NCI-H526 (cell line): ENCODE results near the gene ZNF217.
"Not testable (repeated sequence)": the region's sequence is repeated elsewhere in the genome, so short reads cannot be mapped to it uniquely, and the experiment has no call there.

Source experiments
- DNase-seq, 2 experiments: peaks; one replicate each; lab custom pipeline; 2025; lab: John Stamatoyannopoulos, UW

Gene ZNF217

DNA sequence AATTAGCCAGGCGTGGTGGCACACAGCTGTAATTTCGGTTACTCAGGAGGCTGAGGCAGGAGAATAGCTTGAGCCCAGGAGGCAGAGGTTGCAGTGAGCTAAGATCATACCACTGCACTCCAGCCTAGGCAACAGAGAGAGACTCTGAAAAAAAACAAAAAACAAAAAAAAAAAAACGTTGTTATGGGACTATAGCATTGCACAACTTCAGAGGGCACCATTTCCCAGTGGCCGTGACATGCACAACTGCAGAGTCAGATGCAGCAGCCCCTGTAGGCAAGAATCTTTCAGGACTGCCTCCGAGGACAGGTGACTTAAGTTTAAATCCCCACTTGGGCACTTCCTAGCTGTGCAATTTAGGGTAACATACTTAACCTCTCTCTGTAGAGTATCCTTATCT lies 64.0 kb downstream of the ZNF217 start:
- DNase-seq = no peak

- DNase-seq = no peak
Measured at GRCh38 chr20:53527196-53527595, 66.4 kb downstream of the ZNF217 start.

- no peak for DNase-seq
Measured at GRCh38 chr20:53524589-53525312, 68.9 kb downstream of the ZNF217 start.

- not testable (repeated sequence) for DNase-seq
Measured at GRCh38 chr20:53523615-53524014, 70.0 kb downstream of the ZNF217 start.

DNA sequence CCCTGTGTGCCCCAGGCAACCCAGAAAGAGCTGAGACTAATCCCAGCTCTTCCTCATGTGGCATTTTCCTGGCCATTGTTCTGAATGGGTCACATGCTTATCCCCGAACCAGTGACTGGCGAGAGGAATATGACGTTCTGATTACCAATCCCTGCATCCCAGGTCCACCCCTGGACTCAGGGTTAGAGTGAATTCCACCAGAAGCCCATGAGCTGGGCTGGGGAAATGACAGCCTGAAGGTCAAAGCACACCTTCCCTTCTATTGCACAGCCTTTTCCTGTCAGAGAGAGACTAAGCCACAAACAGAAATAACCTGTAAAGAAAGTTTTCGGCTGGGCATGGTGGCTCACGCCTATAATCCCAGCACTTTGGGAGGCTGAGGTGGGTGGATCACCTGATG lies 70.9 kb downstream of the ZNF217 start:
- no peak for DNase-seq

DNA sequence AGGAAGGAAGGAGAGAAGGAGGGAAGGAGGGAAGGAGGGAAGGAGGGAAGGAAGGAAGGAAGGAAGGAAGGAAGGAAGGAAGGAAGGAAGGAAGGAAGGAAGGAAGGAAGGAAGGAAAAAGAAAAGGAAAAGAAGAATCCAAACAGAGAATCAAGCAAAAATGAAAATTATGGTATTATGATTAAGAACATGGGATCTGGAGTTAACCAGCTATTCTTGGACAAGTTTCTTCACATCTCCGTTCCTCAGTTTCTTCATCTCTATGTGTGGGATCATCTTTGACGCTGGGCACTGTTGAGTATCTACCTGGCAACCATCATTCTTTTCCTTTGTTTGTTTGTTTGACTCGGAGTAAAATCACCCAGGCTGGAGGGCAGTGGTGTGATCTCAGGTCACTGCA lies 71.6 kb downstream of the ZNF217 start:
- no peak for DNase-seq

GRCh38 chr20:53521421-53521820 lies 72.2 kb downstream of the ZNF217 start:
- DNase-seq = not testable (repeated sequence)

- DNase-seq = peak in 1 of 2 experiments; percentile 13
Measured at GRCh38 chr20:53517146-53517545, 76.5 kb downstream of the ZNF217 start.
